Caco-2 (cell line): ENCODE measurements around the gene MDFIC. TPM values are rescaled to one million over a fixed set of nuclear protein-coding genes. Genes with fewer than 3 reads are reported as not detected.

Experiments
- BruUV-seq: library from RNA; stranded (reverse); fragments of 400-500 nt; replicated peaks from 2 replicates; lab custom pipeline; 2021; lab: Mats Ljungman, UMichigan
- CTCF ChIA-PET: fragments of 300-600 bp; sonication (Branson Sonifier 250); formaldehyde crosslinking; loops from one replicate; lab custom pipeline; 2022; ENCODE audit warnings: antibody characterized with exemption; lab: Charles Lee
- POLR2A ChIA-PET: fragments of 300-600 bp; sonication (Branson Sonifier 250); formaldehyde crosslinking; loops from one replicate; lab custom pipeline; 2022; ENCODE audit warnings: antibody characterized with exemption; lab: Charles Lee
- DNase-seq, 2 experiments: peaks; one replicate each; pipeline versions ENCODE4 v3.0.0 to v3.0.0-alpha.2; 2020 to 2022
- H3K27me3 ChIP-seq: replicated peaks from 2 replicates; pipeline ENCODE4 v1.6.0; 2011; ENCODE audit warnings: low read length; ENCODE audit not compliant: control insufficient read depth, insufficient read depth
- H3K36me3 ChIP-seq: 2 replicates; pipeline ENCODE4 v1.5.1; 2011; ENCODE audit warnings: low read length; ENCODE audit not compliant: control insufficient read depth, insufficient read depth
- H3K4me1 ChIP-seq: fragments of 250-450 bp; sonication (Bioruptor Pico); 2 replicates; pipeline ENCODE4 v1.5.1; 2020; ENCODE audit warnings: mild to moderate bottlenecking
- H3K4me3 ChIP-seq: 2 replicates; pipeline ENCODE4 v1.5.1; 2011; ENCODE audit warnings: low read depth, mild to moderate bottlenecking, control low read depth, low read length
- H3K9me3 ChIP-seq: fragments of 250-450 bp; sonication (Bioruptor Pico); 2 replicates; pipeline ENCODE4 v1.5.1; 2020; ENCODE audit warnings: mild to moderate bottlenecking, moderate library complexity
- H3K27ac Mint-ChIP-seq: one replicate; pipeline ENCODE4 v1.8.0; 2022; ENCODE audit warnings: mixed read lengths; ENCODE audit not compliant: unreplicated experiment
- H3K27me3 Mint-ChIP-seq: one replicate; pipeline ENCODE4 v1.8.0; 2022; ENCODE audit warnings: mixed read lengths; ENCODE audit not compliant: insufficient read depth, unreplicated experiment
- H3K36me3 Mint-ChIP-seq: one replicate; pipeline ENCODE4 v1.8.0; 2022; ENCODE audit warnings: mild to moderate bottlenecking, mixed read lengths; ENCODE audit not compliant: insufficient read depth, unreplicated experiment
- H3K4me1 Mint-ChIP-seq: one replicate; pipeline ENCODE4 v1.8.0; 2022; ENCODE audit warnings: low read depth, mixed read lengths; ENCODE audit not compliant: unreplicated experiment
- H3K4me3 Mint-ChIP-seq: one replicate; pipeline ENCODE4 v1.8.0; 2022; ENCODE audit warnings: mild to moderate bottlenecking, moderate library complexity, mixed read lengths; ENCODE audit not compliant: unreplicated experiment
- H3K9me3 Mint-ChIP-seq: one replicate; pipeline ENCODE4 v1.8.0; 2022; ENCODE audit warnings: mixed read lengths; ENCODE audit not compliant: unreplicated experiment
- intact Hi-C: fragments of 100-400 bp; cut with micrococcal nuclease; formaldehyde crosslinking; loops from one replicate; pipeline ENCODE4 v1.10.0; 2022; ENCODE audit not compliant: unreplicated experiment
- total RNA-seq: library from RNA; stranded (reverse); gene quantifications from 2 replicates; pipeline ENCODE4 v1.2.3, GENCODE V29; 2022
- TF ChIP-seq, protein P1 (sequence below), 2 experiments: fragments of 200-600 bp in 1 of 2; IDR thresholded peaks; 1 replicate in 1 of 2; 2 replicates in 1 of 2; pipeline versions ENCODE4 v1.5.1 to v1.8.0; 2011 to 2022; ENCODE audit warnings: antibody characterized with exemption in 1 of 2, control low read depth in 1 of 2, inconsistent platforms in 1 of 2, low read depth in 1 of 2, low read length in 1 of 2, mild to moderate bottlenecking in 1 of 2, moderate library complexity in 1 of 2; ENCODE audit not compliant: insufficient read depth in 1 of 2, severe bottlenecking in 1 of 2, unreplicated experiment in 1 of 2

Gene MDFIC
- total RNA-seq, 1 experiment from 2014 or later, result 2.7 TPM

GRCh38 chr7:114919587-114919986, 2.3 kb upstream of the MDFIC start:
- BruUV-seq, result no TSS peak
- peaks cover 12% of the 10 kb centered on the region for H3K4me1 Mint-ChIP-seq
- DNase-seq, result no peak
- H3K9me3 Mint-ChIP-seq, result no peaks in the 10 kb centered on the region
- no peak overlapping the region for H3K4me3 Mint-ChIP-seq
- intact Hi-C loops, result no loop called here
- H3K27me3 ChIP-seq, result no peaks in the 10 kb centered on the region
- H3K4me3 ChIP-seq, result no peak overlapping the region
- ChIA-PET CTCF (no interaction called here), POLR2A (no interaction called here)
- H3K36me3 Mint-ChIP-seq, result peaks cover 5% of the 10 kb centered on the region
- TF ChIP-seq, protein P1, sequence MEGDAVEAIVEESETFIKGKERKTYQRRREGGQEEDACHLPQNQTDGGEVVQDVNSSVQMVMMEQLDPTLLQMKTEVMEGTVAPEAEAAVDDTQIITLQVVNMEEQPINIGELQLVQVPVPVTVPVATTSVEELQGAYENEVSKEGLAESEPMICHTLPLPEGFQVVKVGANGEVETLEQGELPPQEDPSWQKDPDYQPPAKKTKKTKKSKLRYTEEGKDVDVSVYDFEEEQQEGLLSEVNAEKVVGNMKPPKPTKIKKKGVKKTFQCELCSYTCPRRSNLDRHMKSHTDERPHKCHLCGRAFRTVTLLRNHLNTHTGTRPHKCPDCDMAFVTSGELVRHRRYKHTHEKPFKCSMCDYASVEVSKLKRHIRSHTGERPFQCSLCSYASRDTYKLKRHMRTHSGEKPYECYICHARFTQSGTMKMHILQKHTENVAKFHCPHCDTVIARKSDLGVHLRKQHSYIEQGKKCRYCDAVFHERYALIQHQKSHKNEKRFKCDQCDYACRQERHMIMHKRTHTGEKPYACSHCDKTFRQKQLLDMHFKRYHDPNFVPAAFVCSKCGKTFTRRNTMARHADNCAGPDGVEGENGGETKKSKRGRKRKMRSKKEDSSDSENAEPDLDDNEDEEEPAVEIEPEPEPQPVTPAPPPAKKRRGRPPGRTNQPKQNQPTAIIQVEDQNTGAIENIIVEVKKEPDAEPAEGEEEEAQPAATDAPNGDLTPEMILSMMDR (IDR thresholded peaks at IDR 0.05; ENCODE audit: insufficient read depth in 1 of 2, low read depth in 1 of 2, low read length in 1 of 2, severe bottlenecking in 1 of 2, unreplicated experiment in 1 of 2), result no peak
- H3K4me1 ChIP-seq, result no peaks in the 10 kb centered on the region
- no peaks in the 10 kb centered on the region for H3K27me3 Mint-ChIP-seq
- no peak overlapping the region for H3K27ac Mint-ChIP-seq
- H3K36me3 ChIP-seq, result no peaks in the 10 kb centered on the region
- H3K9me3 ChIP-seq, result no peaks in the 10 kb centered on the region

GRCh38 chr7:114921631-114922025, 266 bp upstream of the MDFIC start:
- ChIA-PET CTCF (no interaction called here), POLR2A (interaction anchor here (0.6 kb wide), 1 partner anchor 20 kb away, joined by 8 read pairs; no protein-coding TSS in a partner anchor)
- H3K9me3 ChIP-seq, result no peaks in the 10 kb centered on the region
- TF ChIP-seq, protein P1 (IDR thresholded peaks at IDR 0.05; ENCODE audit: insufficient read depth in 1 of 2, low read depth in 1 of 2, low read length in 1 of 2, severe bottlenecking in 1 of 2, unreplicated experiment in 1 of 2), result no peak
- H3K4me1 ChIP-seq, result no peaks in the 10 kb centered on the region
- H3K4me1 Mint-ChIP-seq, result peaks cover 8% of the 10 kb centered on the region
- H3K36me3 ChIP-seq, result no peaks in the 10 kb centered on the region
- H3K27ac Mint-ChIP-seq, result peak overlapping the region; percentile 39
- no peak overlapping the region for H3K4me3 ChIP-seq
- H3K36me3 Mint-ChIP-seq, result peaks cover 5% of the 10 kb centered on the region
- no peaks in the 10 kb centered on the region for H3K27me3 Mint-ChIP-seq
- intact Hi-C loops, result loop anchor here (1.0 to 5.0 kb wide), 2 partner anchors 20 to 54 kb away; no protein-coding TSS in a partner anchor
- no peaks in the 10 kb centered on the region for H3K27me3 ChIP-seq
- no peak for DNase-seq
- peak overlapping the region; percentile 85 for H3K4me3 Mint-ChIP-seq
- no TSS peak for BruUV-seq
- no peaks in the 10 kb centered on the region for H3K9me3 Mint-ChIP-seq

DNA sequence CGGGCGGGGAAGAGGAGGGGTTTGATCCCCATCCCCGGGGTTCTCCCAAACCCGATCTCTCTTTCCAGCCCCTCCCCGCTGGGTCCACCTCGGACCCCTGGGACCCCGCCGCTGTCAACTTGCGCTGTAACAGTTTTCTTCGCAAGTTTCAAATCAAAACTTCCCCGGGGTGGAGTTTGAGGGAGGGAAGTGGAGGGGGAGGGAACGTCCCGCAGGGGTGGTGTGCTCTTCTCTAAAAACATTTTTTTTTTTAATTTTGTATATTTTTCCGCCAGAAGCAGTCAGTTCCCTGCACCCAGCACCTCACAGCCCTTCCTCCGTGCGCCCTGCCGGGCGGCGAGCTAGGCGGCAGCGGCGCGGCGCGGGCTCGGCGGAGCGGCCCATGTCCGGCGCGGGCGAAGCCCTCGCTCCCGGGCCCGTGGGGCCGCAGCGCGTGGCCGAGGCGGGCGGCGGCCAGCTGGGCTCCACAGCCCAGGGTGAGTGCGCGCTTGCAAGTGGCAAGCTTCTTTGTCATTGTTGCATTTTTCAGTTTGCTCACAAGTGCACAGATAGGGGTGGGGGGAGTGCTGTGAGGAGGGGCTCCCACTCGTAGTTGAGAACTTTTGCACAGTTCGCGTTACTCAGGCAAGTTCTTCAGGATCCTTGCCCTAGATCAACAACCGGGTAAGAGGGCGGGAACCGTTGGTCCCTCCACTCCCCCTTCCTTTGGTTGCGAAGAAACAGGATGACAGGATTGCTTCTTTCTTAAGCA, 933 bp downstream of the MDFIC start:
- ChIA-PET CTCF (no interaction called here), POLR2A (no interaction called here)
- TF ChIP-seq, protein P1 (IDR thresholded peaks at IDR 0.05; ENCODE audit: insufficient read depth in 1 of 2, low read depth in 1 of 2, low read length in 1 of 2, severe bottlenecking in 1 of 2, unreplicated experiment in 1 of 2), result no peak
- no peaks in the 10 kb centered on the region for H3K27me3 ChIP-seq
- H3K36me3 ChIP-seq, result no peaks in the 10 kb centered on the region
- H3K9me3 ChIP-seq, result no peaks in the 10 kb centered on the region
- Mint-ChIP-seq H3K4me1 (no peaks in the 10 kb centered on the region), H3K9me3 (no peaks in the 10 kb centered on the region), H3K27ac (peak overlapping the region; percentile 39), H3K4me3 (peak overlapping the region; percentile 85), H3K36me3 (peaks cover 5% of the 10 kb centered on the region), H3K27me3 (no peaks in the 10 kb centered on the region)
- BruUV-seq, result no TSS peak
- intact Hi-C loops, result loop anchor here (1.0 to 5.0 kb wide), 2 partner anchors 22 to 56 kb away; no protein-coding TSS in a partner anchor
- H3K4me1 ChIP-seq, result no peaks in the 10 kb centered on the region
- peak overlapping the region; percentile 47 for H3K4me3 ChIP-seq
- peak in 1 of 2 experiments; percentile 28 for DNase-seq
